Measurements from ENCODE around the gene UNC13A.

UNC13A gene

DNA sequence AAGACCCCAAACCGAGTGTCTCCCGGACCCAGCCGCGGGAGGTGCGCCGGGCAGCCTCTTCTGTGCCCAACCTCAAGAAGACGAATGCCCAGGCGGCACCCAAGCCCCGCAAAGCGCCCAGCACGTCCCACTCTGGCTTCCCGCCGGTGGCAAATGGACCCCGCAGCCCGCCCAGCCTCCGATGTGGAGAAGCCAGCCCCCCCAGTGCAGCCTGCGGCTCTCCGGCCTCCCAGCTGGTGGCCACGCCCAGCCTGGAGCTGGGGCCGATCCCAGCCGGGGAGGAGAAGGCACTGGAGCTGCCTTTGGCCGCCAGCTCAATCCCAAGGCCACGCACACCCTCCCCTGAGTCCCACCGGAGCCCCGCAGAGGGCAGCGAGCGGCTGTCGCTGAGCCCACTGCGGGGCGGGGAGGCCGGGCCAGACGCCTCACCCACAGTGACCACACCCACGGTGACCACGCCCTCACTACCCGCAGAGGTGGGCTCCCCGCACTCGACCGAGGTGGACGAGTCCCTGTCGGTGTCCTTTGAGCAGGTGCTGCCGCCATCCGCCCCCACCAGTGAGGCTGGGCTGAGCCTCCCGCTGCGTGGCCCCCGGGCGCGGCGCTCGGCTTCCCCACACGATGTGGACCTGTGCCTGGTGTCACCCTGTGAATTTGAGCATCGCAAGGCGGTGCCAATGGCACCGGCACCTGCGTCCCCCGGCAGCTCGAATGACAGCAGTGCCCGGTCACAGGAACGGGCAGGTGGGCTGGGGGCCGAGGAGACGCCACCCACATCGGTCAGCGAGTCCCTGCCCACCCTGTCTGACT is 39.0 kb upstream of the UNC13A start:
- DNase-seq (ENCODE audit: low read depth), result no peak
- TF ChIP-seq, protein P1, sequence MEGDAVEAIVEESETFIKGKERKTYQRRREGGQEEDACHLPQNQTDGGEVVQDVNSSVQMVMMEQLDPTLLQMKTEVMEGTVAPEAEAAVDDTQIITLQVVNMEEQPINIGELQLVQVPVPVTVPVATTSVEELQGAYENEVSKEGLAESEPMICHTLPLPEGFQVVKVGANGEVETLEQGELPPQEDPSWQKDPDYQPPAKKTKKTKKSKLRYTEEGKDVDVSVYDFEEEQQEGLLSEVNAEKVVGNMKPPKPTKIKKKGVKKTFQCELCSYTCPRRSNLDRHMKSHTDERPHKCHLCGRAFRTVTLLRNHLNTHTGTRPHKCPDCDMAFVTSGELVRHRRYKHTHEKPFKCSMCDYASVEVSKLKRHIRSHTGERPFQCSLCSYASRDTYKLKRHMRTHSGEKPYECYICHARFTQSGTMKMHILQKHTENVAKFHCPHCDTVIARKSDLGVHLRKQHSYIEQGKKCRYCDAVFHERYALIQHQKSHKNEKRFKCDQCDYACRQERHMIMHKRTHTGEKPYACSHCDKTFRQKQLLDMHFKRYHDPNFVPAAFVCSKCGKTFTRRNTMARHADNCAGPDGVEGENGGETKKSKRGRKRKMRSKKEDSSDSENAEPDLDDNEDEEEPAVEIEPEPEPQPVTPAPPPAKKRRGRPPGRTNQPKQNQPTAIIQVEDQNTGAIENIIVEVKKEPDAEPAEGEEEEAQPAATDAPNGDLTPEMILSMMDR (conservative IDR thresholded peaks at IDR 0.05; ENCODE audit: low read depth, low read length), result no peak
- no peak overlapping the region for H3K4me3 ChIP-seq (ENCODE audit: low read length)

GRCh38 chr19:17726136-17726741 is 38.1 kb upstream of the UNC13A start:
- DNase-seq (ENCODE audit: low read depth), result no peak
- no peak overlapping the region for H3K4me3 ChIP-seq (ENCODE audit: low read length)
- TF ChIP-seq, protein P1 (conservative IDR thresholded peaks at IDR 0.05; ENCODE audit: low read depth, low read length), result no peak

- TF ChIP-seq, protein P1 (conservative IDR thresholded peaks at IDR 0.05; ENCODE audit: low read depth, low read length), result peak; percentile 53
- no peak overlapping the region for H3K4me3 ChIP-seq (ENCODE audit: low read length)
- no peak for DNase-seq (ENCODE audit: low read depth)
Measured at GRCh38 chr19:17725422-17726078, 37.4 kb upstream of the UNC13A start.

DNA sequence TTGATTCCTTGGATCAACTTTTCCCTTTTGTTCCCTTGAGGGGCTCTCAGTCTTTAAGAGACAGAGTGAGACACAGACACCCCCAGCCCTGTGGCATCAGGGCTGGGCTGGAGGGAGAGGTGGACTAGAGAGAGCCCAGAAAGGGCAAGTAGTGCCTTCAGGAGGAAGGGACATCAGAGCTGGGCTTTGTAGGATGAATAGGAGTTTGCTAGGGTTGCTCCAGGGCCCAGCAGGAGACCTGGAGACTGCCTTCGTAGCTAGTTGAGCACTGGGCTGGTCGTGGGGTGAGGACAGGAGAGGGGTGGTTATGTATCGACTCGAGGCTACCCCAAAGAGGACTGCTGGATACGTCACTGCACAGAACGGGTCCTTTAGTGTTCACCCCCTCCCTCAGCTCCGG is 36.5 kb upstream of the UNC13A start:
- TF ChIP-seq, protein P1 (conservative IDR thresholded peaks at IDR 0.05; ENCODE audit: low read depth, low read length), result no peak

GRCh38 chr19:17722655-17723240 is 34.6 kb upstream of the UNC13A start:
- DNase-seq (ENCODE audit: low read depth), result no peak
- TF ChIP-seq, protein P1 (conservative IDR thresholded peaks at IDR 0.05; ENCODE audit: low read depth, low read length), result no peak

More for the DNA sequence above, 36.5 kb upstream of the UNC13A start:
- no peak overlapping the region for H3K4me3 ChIP-seq (ENCODE audit: low read length)
- DNase-seq (ENCODE audit: low read depth), result no peak

GRCh38 chr19:17721821-17722220 is 33.7 kb upstream of the UNC13A start:
- no peak overlapping the region for H3K4me3 ChIP-seq (ENCODE audit: low read length)
- DNase-seq (ENCODE audit: low read depth), result no peak
- TF ChIP-seq, protein P1 (conservative IDR thresholded peaks at IDR 0.05; ENCODE audit: low read depth, low read length), result no peak

More at GRCh38 chr19:17722655-17723240, 34.6 kb upstream of the UNC13A start:
- H3K4me3 ChIP-seq (ENCODE audit: low read length), result no peak overlapping the region

Data from retinal pigment epithelial cell (primary cell).